Stimulated activated CD4-positive, alpha-beta T cell treated with anti-CD3 and anti-CD28 coated beads, Interleukin-4, amount 100 ng/mL, for 48 hours (primary cell): ENCODE measurements around the gene GOLGA8O.
"Not testable (repeated sequence)": the region's sequence is repeated elsewhere in the genome, so short reads cannot be mapped to it uniquely, and the experiment has no call there.

Source experiments
- DNase-seq, 2 donors: peaks; one replicate each; pipeline ENCODE4 v3.0.0-alpha.2; 2020; ENCODE audit warnings: low read depth in 2 of 2

The GOLGA8O gene, protein sequence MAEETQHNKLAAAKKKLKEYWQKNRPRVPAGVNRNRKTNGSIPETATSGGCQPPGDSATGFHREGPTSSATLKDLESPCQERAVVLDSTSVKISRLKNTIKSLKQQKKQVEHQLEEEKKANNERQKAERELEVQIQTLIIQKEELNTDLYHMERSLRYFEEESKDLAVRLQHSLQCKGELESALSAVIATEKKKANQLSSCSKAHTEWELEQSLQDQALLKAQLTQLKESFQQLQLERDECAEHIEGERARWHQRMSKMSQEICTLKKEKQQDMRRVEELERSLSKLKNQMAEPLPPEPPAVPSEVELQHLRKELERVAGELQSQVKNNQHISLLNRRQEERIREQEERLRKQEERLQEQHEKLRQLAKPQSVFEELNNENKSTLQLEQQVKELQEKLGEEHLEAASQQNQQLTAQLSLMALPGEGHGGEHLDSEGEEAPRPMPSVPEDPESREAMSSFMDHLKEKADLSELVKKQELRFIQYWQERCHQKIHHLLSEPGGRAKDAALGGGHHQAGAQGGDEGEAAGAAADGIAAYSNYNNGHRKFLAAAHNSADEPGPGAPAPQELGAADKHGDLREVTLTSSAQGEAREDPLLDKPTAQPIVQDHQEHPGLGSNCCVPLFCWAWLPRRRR

GRCh38 chr15:32455534-32455933, at the start of gene GOLGA8O:
Gene GOLGA8O, minus strand, starts transcription at chr15:32455634. Its CDS starts 98 bp downstream, at chr15:32455536.
- not testable (repeated sequence) for DNase-seq

DNA sequence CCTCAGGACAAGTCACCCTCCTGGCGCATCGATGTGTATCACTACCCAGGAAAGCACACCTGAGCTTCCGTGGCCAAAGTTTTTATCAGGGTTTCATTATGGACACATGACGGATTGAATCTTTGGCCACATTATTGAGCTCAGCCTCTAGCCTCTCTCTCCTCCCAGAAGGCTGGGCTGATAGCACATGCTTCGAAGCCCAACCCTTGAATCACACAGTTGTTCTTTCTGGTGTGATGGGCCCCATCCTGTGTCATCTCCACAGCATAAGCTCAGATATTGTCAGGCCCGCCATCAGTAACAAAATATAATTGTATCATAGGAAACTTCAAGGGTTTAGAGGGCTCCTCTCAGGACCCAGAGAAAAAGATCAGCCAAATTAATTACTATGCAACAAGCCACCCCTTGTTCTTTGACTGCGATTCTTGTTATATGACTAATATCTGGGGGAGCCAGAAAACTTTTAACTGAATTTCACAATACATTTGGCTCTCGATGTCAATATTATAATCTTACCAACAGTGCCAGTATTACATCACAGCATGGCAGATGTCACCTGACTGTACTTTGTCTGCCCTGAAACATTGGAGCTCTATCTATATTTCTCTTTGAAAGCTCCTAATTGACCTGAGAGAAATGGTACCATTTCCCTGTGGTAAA, 48.8 kb upstream of the GOLGA8O start:
- not testable (repeated sequence) for DNase-seq

DNA sequence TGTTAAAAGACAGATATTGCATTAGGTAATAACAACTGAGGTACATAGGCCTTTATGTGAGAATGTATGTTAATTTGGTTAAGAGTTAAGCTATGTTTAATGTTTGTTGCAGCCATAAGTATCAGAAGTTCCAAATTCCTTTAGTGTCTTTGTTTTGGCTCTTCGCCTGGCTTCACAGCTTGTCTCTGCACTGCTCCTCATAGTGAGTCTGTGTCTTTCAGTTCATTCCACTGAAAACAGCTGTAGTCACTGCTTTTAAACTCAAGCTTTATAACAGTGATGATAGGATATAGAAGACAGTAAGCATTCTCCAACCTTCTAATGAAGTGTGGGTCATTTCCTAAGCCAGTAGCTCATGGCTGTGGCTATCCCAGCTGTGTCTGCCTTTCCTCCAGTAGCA, 47.5 kb upstream of the GOLGA8O start:
- DNase-seq, result not testable (repeated sequence)

DNA sequence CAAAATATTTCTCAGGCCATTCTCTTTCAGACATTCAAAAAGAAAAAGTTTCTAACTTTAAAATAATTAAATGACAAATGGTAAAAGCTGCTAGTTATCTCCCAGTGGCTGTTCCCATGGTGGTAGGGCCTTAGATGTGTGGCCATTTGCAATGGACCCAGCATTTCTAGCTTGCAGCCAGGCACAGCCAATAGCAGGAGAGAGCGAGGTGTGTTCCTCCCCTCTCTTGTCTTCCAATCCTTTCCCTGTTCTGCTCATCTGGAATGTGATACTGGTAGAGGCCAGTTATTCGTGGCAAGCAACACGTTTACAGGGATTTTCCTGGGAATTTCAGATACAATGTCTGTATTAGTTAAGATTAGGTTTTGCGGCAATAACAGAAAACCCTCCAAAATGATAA, 37.3 kb upstream of the GOLGA8O start:
- DNase-seq, result not testable (repeated sequence)

DNA sequence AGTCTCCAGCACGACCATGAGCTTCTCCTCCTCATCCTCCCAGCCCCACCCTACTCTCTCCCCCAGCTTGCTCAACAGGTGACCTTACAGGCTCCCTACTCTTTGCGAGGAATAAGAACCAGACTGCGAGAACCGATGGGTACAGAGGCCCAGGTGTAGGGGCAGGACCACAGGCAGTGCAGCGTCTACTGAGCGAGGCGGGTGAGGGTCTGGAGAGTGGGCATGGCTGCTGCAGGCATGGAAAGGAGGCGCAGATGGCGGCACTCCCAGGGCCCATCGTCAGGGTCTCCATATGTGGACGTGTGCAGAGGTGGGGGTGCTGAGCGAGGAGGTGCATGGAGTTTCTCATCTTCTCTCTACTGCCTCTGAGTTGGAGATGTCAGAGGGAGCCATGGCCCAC, 31.0 kb upstream of the GOLGA8O start:
- not testable (repeated sequence) for DNase-seq

- DNase-seq, result not testable (repeated sequence)
Measured at GRCh38 chr15:32483377-32483776, 27.9 kb upstream of the GOLGA8O start.

- not testable (repeated sequence) for DNase-seq
Measured at GRCh38 chr15:32481683-32482082, 26.2 kb upstream of the GOLGA8O start.

DNA sequence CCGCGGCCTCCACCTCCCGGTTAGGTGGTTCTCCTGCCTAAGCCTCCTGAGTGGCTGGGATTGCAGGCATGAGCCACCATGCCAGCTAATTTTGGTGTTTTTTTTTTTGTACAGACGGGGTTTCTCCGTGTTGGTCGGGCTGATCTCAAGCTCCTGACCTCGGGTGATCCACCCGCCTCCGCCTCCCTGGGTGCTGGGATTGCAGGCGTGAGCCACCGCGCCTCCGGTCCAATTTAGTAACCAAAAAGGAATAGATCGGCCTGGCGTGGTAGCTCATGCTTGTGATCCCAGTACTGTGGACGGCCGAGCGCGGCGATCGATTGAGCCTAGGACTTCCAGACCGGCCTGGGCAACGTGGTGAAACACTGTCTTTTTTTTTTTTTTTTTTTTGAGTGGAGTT, 12.6 kb upstream of the GOLGA8O start:
- DNase-seq, result not testable (repeated sequence)

GRCh38 chr15:32440445-32440977, 14.9 kb downstream of the GOLGA8O start:
- DNase-seq, result not testable (repeated sequence)

- DNase-seq, result not testable (repeated sequence)
Measured at GRCh38 chr15:32434102-32434963, 21.1 kb downstream of the GOLGA8O start.

DNA sequence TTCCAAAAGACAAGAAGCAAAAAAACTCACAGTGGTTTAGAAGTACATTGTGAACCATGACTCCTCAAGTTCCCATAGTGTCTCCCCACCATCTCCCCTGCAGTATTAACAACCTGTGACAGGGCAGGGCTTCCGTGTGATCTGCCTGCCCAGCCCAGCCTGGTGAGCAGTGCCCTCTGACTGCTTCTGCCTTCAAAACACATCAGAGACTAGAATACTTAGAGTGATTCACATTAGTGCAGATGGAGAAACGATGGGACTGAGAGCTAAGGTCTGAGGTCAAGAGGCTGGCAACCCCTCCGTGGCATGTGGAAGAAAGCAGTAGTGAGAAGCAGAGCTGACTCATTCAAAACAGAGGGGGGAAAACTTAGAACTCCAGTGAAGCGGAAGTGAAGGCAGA, 27.8 kb downstream of the GOLGA8O start:
- not testable (repeated sequence) for DNase-seq

- DNase-seq, result not testable (repeated sequence)
Measured at GRCh38 chr15:32426511-32426910, 28.9 kb downstream of the GOLGA8O start.

DNA sequence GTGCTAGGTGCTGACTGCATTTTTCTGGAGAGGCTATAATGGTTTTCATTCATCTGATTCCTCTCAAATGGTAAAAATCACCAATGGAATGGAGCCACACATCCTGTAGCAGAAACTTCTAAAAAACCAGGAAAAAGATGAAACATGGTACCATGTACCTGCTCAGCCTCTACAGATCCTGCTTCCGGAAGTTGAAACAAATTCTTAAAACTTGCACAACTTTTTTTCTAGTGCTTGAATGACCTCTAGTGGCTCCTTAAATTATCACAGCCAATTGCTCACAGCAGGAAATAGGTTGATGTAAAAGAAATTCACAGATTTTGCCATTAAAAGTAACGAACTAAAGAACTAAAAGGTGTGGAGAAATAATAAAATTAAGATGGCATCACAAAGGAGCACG, 47.5 kb downstream of the GOLGA8O start:
- not testable (repeated sequence) for DNase-seq

DNA sequence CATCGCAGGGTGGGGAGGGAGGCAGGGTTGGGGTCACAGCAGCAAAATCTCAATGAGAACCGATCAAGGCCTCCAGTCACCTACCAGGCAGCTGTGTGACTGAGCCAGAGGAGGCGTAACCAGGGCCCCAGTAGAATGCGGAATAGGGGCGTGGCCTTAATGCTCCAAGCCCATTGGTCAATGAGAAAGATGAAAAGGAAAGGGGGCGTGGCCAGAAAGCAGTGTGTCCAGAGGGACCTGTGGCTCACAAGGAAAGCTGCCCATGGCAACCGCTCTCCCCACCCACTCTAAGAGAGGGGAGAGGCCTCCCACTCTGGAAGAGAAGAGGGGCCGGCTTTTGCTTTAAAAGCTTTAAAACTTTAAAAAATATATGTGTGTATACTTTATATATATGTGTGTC, 52.2 kb downstream of the GOLGA8O start, which contains the start of gene GOLGA8K:
Gene GOLGA8K, minus strand, starts transcription at position 101 of the 400 bp plus-strand sequence. Its CDS starts 98 bp downstream, at position 3.
- not testable (repeated sequence) for DNase-seq

- DNase-seq, result not testable (repeated sequence)
Measured at GRCh38 chr15:32396522-32396921, 58.9 kb downstream of the GOLGA8O start.
